Spinal cord (tissue), 10 donors: ENCODE measurements around the gene ITGAV. TPM values are rescaled to one million over a fixed set of nuclear protein-coding genes. Genes with fewer than 3 reads are reported as not detected.
A peak's percentile ranks its signal among the peaks of the same experiment; 100 is the strongest.

Experiments used
- DNase-seq, 6 donors: peaks; one replicate each; pipeline versions ENCODE4 v3.0.0 to v3.0.0-alpha.2; 2013 to 2015; ENCODE audit warnings: low spot score in 6 of 6, low read depth in 4 of 6
- H3K27ac ChIP-seq: one replicate; pipeline ENCODE4 v1.5.1; 2013; ENCODE audit warnings: low read depth, low read length, control low read depth
- H3K27me3 ChIP-seq: one replicate; pipeline ENCODE4 v1.6.1; 2013; ENCODE audit warnings: low read length; ENCODE audit not compliant: control insufficient read depth, insufficient read depth
- H3K36me3 ChIP-seq: one replicate; pipeline ENCODE4 v1.6.1; 2013; ENCODE audit warnings: low read length; ENCODE audit not compliant: control insufficient read depth, insufficient read depth
- H3K4me1 ChIP-seq: one replicate; pipeline ENCODE4 v1.6.1; 2013; ENCODE audit warnings: low read length; ENCODE audit not compliant: control insufficient read depth, insufficient read depth
- H3K4me3 ChIP-seq: one replicate; pipeline ENCODE4 v1.5.1; 2013; ENCODE audit warnings: low read depth, low read length, control low read depth
- H3K9me3 ChIP-seq: one replicate; pipeline ENCODE4 v1.6.1; 2013; ENCODE audit warnings: low read length; ENCODE audit not compliant: control insufficient read depth, insufficient read depth
- WGBS: methylation state at CpG from one replicate; pipeline ENCODE4 v1.1.5; 2013; ENCODE audit warnings: missing lambda C conversion rate; ENCODE audit not compliant: insufficient coverage; 5-methylcytosine and 5-hydroxymethylcytosine counted together
- polyA plus RNA-seq, 2 donors: library from polyadenylated mRNA; unstranded; fragments of 120-200 nt; gene quantifications; one replicate each; pipeline ENCODE4 v1.2.1, GENCODE V29; 2013; ENCODE audit not compliant: insufficient read length in 2 of 2
- total RNA-seq, 2 donors: library from RNA; depleted of rRNA in 1 of 2; stranded (reverse); fragments of 120-200 nt in 1 of 2; fragments of >200 nt in 1 of 2; gene quantifications; one replicate each; pipeline versions ENCODE4 v1.2.3 to v1.2.4, GENCODE V29; 2013 to 2014
- donor health status: healthy.

ITGAV gene
- total and polyA plus RNA-seq, 4 donors = 42.8 to 146 (median 99.2) TPM

DNA sequence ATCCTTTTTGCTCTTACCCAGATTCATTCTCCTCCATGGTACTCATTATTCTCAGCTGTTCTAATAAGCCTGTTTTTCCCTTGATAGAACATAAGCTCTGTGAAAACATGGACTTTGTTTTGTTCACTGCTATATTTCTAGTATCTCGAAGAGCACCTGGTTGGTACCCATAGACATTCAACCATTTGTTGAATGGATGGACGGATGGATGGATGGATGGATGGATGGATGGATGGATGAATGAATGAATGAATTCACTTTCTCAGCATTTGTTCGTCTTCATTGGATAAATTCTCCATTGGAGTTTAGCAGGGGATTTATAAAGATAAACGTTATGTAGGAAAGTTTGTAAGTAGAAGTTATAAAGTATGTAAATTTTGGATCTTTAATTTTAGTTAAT, 106.9 kb downstream of the ITGAV start:
- H3K27ac ChIP-seq = no peak overlapping the region
- no peaks in the 10 kb centered on the region for H3K9me3 ChIP-seq
- no peak for DNase-seq
- WGBS = 100% methylated on average over 1 of the region's 4 CpGs
- H3K4me3 ChIP-seq = no peak overlapping the region
- no peaks in the 10 kb centered on the region for H3K36me3 ChIP-seq
- no peaks in the 10 kb centered on the region for H3K4me1 ChIP-seq
- no peaks in the 10 kb centered on the region for H3K27me3 ChIP-seq

DNA sequence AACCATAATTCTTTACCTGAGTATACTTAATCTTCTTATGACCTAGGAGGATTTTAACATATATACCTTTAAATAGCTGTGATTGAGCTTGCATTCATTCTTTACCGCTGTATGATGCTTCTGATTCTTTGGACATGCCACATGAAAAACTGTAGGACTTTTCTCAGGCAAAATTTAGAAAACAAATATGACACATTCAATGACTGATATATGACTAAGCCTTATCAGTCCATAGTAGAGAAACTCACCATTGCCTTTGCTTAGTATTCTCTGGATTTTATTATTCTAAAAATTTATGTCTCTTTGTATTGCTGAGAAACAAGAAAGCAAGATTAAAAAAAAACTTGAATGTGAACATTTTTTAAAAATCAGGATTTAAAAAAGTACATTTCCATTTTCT, 107.7 kb downstream of the ITGAV start:
- DNase-seq = no peak
- Histone ChIP-seq H3K9me3 (no peaks in the 10 kb centered on the region), H3K27me3 (no peaks in the 10 kb centered on the region), H3K27ac (no peak overlapping the region), H3K36me3 (no peaks in the 10 kb centered on the region), H3K4me3 (no peak overlapping the region), H3K4me1 (no peaks in the 10 kb centered on the region)
- WGBS = no CpG with 5 or more reads among the region's 1 CpG

DNA sequence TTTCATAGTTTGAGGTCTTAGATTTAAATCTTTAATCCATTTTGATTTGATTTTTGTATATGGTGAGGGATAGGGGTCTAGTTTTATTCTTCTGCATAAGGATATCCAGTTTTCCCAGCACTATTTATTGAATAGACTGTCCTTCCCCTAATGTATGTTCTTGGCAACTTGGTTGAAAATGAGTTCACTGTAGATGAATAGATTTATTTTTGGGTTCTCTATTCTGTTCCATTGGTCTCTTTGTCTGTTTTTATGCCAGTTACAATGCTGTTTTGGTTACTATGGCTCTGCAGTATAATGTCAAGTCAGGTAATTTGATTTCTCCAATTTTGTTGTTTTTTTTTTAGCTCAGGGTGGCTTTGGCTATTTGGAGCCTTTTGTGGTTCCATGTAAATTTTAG, 109.9 kb downstream of the ITGAV start:
- no peaks in the 10 kb centered on the region for H3K36me3 ChIP-seq
- no peak overlapping the region for H3K4me3 ChIP-seq
- DNase-seq = no peak

DNA sequence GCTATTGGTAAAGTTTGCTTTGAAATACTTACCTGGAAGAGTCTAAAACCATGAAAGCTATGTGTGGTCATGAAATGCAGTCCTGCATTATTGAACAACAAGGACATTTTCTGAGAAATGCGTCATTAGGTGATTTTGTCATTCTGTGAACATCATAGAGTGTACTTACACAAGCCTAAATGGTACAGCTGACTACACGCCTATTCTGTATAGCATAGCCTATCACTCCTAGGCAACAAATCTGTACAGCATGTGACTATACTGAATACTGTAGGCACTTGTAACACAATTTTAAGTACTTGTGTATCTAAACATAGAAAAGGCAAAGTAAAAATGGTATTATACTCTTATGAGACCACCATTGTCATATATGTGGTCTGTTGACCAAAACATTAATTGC, 112.2 kb downstream of the ITGAV start:
- WGBS = 100% methylated on average over 1 of the region's 2 CpGs
- peaks cover 5% of the 10 kb centered on the region for H3K9me3 ChIP-seq
- H3K4me1 ChIP-seq = no peaks in the 10 kb centered on the region
- H3K36me3 ChIP-seq = no peaks in the 10 kb centered on the region
- no peak overlapping the region for H3K4me3 ChIP-seq
- DNase-seq = no peak
- no peak overlapping the region for H3K27ac ChIP-seq
- H3K27me3 ChIP-seq = no peaks in the 10 kb centered on the region

More for the DNA sequence above, 109.9 kb downstream of the ITGAV start:
- H3K27ac ChIP-seq = no peak overlapping the region
- no peaks in the 10 kb centered on the region for H3K27me3 ChIP-seq
- no peaks in the 10 kb centered on the region for H3K4me1 ChIP-seq
- H3K9me3 ChIP-seq = peaks cover 2% of the 10 kb centered on the region

DNA sequence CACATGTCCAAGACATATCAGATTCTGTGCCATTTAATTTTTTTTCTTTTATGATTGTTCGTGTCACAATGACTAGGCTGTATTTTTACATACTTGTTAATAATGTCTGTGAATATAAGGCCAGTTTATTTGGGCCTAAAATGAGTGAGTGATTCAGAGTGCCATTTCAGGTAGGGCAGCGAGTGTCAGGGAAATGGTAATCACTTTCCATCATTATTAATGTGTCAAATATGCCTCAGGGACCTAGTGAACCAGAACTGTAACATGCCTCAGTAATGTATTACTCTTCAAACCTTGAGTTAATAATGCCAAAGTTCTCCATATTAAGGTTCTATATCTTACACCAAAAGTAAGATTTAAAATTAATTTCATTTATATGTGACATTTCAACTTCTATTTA, 112.6 kb downstream of the ITGAV start:
- H3K9me3 ChIP-seq = peaks cover 5% of the 10 kb centered on the region
- no CpG with 5 or more reads among the region's 2 CpGs for WGBS
- no peaks in the 10 kb centered on the region for H3K36me3 ChIP-seq
- no peak overlapping the region for H3K27ac ChIP-seq
- no peak for DNase-seq
- H3K4me3 ChIP-seq = no peak overlapping the region
- H3K4me1 ChIP-seq = no peaks in the 10 kb centered on the region
- no peaks in the 10 kb centered on the region for H3K27me3 ChIP-seq

DNA sequence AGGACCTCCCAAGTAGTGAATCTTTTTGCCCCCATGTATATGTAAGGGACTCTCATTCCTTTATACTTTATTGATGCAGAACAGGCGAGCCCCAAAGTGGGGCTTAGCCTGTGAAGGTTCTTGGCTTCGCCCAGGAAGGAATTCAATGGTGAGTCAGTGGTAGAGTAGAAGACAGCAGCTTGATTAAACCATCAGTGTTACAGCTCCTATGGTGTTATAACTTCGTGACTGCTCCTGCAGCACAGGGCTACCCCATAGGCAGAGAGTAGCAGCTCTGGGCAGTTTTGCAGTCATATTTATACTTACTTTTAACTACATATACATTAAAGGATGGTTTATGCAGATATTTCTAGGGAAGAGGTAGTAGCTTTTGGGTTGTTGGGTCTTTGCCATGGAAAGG, 115.0 kb downstream of the ITGAV start:
- Histone ChIP-seq H3K9me3 (peaks cover 5% of the 10 kb centered on the region), H3K4me1 (no peaks in the 10 kb centered on the region), H3K4me3 (no peak overlapping the region), H3K27ac (no peak overlapping the region), H3K27me3 (no peaks in the 10 kb centered on the region), H3K36me3 (no peaks in the 10 kb centered on the region)
- DNase-seq = no peak
- no CpG with 5 or more reads among the region's 3 CpGs for WGBS

DNA sequence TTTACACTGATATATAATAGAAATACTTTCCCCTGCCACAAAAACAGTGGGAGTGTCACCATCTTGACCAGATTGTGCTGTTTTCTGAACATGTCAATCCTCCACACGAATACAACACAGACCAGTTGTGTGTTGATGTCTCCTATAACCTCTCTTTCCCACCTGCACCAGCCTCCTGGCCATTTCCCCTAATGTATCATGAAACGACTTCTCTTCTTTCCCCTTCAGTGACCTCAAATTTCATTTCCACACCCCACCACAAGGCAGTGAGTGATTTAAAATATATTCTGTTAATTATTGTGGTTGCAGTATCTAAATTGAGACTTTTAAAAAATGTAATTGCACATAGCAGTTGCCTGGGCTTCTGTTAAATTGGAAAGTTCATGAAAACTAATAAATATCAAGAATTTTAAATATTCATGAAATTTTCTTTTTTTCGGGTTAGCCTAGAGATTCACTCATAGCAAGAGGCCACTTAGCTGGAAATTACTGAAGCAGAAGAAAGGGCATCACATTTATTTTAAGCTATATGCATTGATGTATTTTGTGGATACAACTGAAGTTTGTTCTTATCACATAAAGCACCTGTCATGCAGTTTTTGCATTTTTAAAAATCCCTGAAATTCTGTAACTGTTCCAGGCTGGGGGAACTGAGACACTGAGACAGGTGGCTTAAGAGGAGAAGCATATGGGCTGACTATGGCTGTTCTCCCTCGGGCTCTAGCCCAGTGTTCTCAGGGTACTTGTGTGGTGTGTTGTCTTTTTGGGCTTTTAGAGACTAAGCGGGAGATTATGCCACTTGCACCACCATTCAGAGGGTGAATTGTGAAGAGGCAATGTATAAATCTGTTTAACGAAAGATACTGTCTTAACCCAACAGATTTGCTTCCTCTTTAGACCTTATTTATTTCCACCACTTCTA, 119.9 kb downstream of the ITGAV start:
- Histone ChIP-seq H3K9me3 (peaks cover 2% of the 10 kb centered on the region), H3K27me3 (no peaks in the 10 kb centered on the region), H3K27ac (no peak overlapping the region), H3K36me3 (no peaks in the 10 kb centered on the region), H3K4me3 (no peak overlapping the region), H3K4me1 (no peaks in the 10 kb centered on the region)
- WGBS = 100% methylated on average over 1 of the region's 6 CpGs
- peak in 1 of 6 donors; percentile 86 for DNase-seq

DNA sequence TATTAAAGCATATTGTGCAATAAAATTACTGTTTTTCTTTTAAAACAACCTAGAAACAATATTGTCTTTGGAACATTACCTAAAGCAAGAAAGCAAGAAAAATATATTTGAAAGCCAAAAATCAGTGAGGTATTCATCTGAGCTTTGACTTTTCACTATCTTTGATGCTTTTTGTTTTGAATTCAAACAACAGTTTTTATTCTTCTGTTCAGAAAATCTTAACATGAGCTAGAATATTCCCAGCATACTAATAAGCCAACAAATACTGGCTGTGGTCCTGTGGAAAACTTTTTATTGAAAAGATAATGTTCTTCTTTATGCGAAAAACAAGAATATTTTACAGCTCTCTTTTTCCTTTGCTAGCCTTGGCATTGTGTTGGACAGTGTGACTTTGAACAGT, 123.8 kb downstream of the ITGAV start:
- Histone ChIP-seq H3K36me3 (no peaks in the 10 kb centered on the region), H3K27me3 (no peaks in the 10 kb centered on the region), H3K4me3 (no peak overlapping the region), H3K27ac (no peak overlapping the region), H3K4me1 (no peaks in the 10 kb centered on the region), H3K9me3 (no peaks in the 10 kb centered on the region)
- no peak for DNase-seq
- WGBS = no CpG with 5 or more reads among the region's 1 CpG

DNA sequence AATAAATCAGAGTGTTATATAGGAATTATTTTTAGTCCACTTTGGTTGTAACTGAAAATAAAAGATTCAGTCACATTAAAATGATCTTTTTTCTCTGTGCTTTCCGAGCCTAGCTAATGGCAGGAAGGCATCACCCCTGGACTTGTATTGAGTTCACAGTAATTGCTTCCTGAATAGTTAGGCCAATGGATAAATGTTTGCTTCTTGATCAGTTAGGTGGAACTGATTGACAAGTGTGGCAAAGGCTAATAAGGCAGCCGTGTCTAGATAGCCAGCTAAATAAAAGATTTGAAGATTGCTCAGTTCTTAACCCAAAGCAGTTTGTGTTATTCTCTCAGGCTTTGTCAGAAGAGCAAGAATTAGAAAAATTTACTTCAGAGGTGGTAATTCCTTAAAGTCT, 124.8 kb downstream of the ITGAV start:
- H3K4me3 ChIP-seq = no peak overlapping the region
- H3K27ac ChIP-seq = no peak overlapping the region
- no peaks in the 10 kb centered on the region for H3K27me3 ChIP-seq
- 50% methylated on average over 1 of the region's 2 CpGs for WGBS
- no peaks in the 10 kb centered on the region for H3K36me3 ChIP-seq
- no peaks in the 10 kb centered on the region for H3K4me1 ChIP-seq
- H3K9me3 ChIP-seq = no peaks in the 10 kb centered on the region
- no peak for DNase-seq

DNA sequence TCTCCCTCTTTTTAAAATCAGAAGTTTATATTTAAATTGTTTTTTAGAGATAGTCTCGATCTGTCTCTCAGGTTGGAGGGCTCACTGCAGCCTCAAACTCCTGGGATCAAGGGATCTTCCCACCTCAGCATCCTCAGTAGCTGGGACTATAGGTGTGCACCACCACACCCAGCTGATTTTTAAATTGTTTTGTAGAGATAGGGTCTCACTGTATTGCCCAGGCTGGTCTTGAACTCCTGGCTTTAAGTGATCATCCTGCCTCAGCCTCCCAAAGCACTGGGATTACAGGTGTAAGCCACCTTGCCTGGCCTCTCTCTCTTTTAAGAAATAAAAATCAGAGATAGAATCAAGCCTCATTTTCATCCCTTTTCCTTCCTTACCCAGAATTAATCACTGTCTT, 126.1 kb downstream of the ITGAV start:
- Histone ChIP-seq H3K4me1 (no peaks in the 10 kb centered on the region), H3K27me3 (no peaks in the 10 kb centered on the region), H3K9me3 (no peaks in the 10 kb centered on the region), H3K27ac (no peak overlapping the region), H3K36me3 (no peaks in the 10 kb centered on the region), H3K4me3 (no peak overlapping the region)
- DNase-seq = no peak
- no CpG with 5 or more reads among the region's 1 CpG for WGBS
